ENCODE measurements around the gene CACNA1C.

GRCh38 chr12:2268471-2269286, 215.9 kb downstream of the CACNA1C start:
- TF ChIP-seq CTCF (conservative IDR thresholded peaks at IDR 0.05) (no peak), ZFX (IDR thresholded peaks at IDR 0.05) (no peak)

Measured in C4-2B (cell line).